ENCODE data around the gene RNASE13. TPM values are rescaled to one million over a fixed set of nuclear protein-coding genes. Genes with fewer than 3 reads are reported as not detected.

Gene RNASE13
- total and polyA plus RNA-seq, 2 of the 4 experiments (the other 2 are of a cell fraction), result not detected

DNA sequence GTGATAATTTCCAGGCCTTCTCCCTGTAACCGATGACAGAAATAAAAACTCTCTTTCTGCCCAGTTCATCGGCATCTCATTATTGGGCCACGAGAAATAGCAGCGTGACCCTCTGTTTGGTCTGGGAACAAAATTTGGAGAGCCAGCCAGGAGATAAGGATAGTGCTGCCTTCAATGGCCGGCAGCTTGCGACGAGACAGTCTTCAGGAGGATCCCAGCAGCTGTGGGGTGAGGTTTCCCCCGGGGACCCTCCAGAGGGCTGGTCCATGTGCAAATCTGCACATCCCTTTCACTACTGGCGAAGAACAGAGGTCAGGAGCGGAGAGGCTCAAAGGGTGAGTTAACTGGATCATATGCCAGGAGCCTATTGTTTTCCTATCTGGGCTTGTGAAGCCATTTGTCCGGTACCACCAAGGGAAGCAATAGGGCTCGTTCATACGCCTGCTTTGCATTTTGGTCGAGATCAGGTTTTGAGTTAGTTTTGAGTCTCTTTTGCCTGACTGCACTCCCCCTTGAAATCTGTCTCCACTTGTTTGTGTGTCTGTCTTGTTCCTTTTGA, 30.7 kb downstream of the RNASE13 start:
- no TSS peak for BruUV-seq (replicated peaks)

More for the DNA sequence above, 30.7 kb downstream of the RNASE13 start:
- H3K79me1 ChIP-seq (ENCODE audit: low read depth in 1 of 2, low read length in 2 of 2), result no peaks in the 10 kb centered on the region
- dilution Hi-C loops (cut with HindIII; ENCODE audit: low sequenced_read_pairs, unreplicated experiment) (no loop called here), intact Hi-C loops (cut with micrococcal nuclease) (no loop called here), in situ Hi-C loops (cut with MboI; ENCODE audit: low sequenced_read_pairs) (no loop called here)
- no peaks in the 10 kb centered on the region for H3K36me3 ChIP-seq (ENCODE audit: control insufficient read depth, insufficient read depth, low read length)
- no peak overlapping the region for H2AK5ac ChIP-seq (ENCODE audit: low read depth, low read length)
- H2BK15ac ChIP-seq (ENCODE audit: low read depth, low read length), result no peak overlapping the region
- H2AFZ ChIP-seq (replicated peaks; ENCODE audit: low read length, poor library complexity), result no peak overlapping the region
- H3K9me1 ChIP-seq (ENCODE audit: insufficient read depth, low read length), result no peaks in the 10 kb centered on the region
- no peak overlapping the region for H4K5ac ChIP-seq (ENCODE audit: low read depth, low read length)
- no peak overlapping the region for H2BK5ac ChIP-seq (ENCODE audit: low read depth, low read length, poor library complexity, severe bottlenecking)
- no peak overlapping the region for H4K91ac ChIP-seq (ENCODE audit: insufficient read depth, low read depth, low read length)
- H2BK20ac ChIP-seq (ENCODE audit: low read depth, low read length), result no peak overlapping the region
- CTCF ChIA-PET, result interaction anchor here (0.9 to 2.6 kb wide), 3 partner anchors 11 to 36 kb away, joined by 3 to 24 read pairs (median 5); no protein-coding TSS in a partner anchor
- H3K27me3 ChIP-seq (ENCODE audit: control insufficient read depth, insufficient read depth, low read length), result peaks cover 5% of the 10 kb centered on the region
- no peak overlapping the region for H3K56ac ChIP-seq (ENCODE audit: extremely low read depth, insufficient read depth, low read length)
- H3K27ac ChIP-seq (ENCODE audit: insufficient read depth, low read length), result no peak overlapping the region
- no peaks in the 10 kb centered on the region for H4K20me1 ChIP-seq (ENCODE audit: insufficient read depth, low read length)
- H2BK120ac ChIP-seq (ENCODE audit: low read depth, low read length), result no peak overlapping the region
- no peak overlapping the region for H3K9ac ChIP-seq (ENCODE audit: low read depth, low read length)
- POLR2A ChIA-PET (ENCODE audit: unreplicated experiment), result no interaction called here
- TF ChIP-seq, protein P1, sequence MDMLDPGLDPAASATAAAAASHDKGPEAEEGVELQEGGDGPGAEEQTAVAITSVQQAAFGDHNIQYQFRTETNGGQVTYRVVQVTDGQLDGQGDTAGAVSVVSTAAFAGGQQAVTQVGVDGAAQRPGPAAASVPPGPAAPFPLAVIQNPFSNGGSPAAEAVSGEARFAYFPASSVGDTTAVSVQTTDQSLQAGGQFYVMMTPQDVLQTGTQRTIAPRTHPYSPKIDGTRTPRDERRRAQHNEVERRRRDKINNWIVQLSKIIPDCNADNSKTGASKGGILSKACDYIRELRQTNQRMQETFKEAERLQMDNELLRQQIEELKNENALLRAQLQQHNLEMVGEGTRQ (IDR thresholded peaks at IDR 0.05; ENCODE audit: low read depth, low read length), result no peak
- no peak for TF ChIP-seq CEBPB (IDR thresholded peaks at IDR 0.05; ENCODE audit: low read depth, low read length)
- H3K23ac ChIP-seq (ENCODE audit: low read depth, low read length), result no peak overlapping the region
- H3K4me2 ChIP-seq (ENCODE audit: low read depth, low read length), result no peak overlapping the region
- no peak overlapping the region for H2AK9ac ChIP-seq (replicated peaks; ENCODE audit: low read depth, low read length, poor library complexity)
- no peak overlapping the region for H4K8ac ChIP-seq (ENCODE audit: low read depth in 2 of 2, low read length in 2 of 2)
- H3K4me1 ChIP-seq (ENCODE audit: control insufficient read depth, insufficient read depth, low read length), result 0 out of 2 replicates have a peak, but pooled peaks cover under 1% of the 10 kb centered on the region
- WGBS, 2 experiments (ENCODE audit: extremely low coverage in 2 of 2, insufficient read length in 1 of 2), result 74% methylated on average over 3 of the region's 14 CpGs; no CpG with 5 or more reads in 1 of the 2 experiments
- DNase-seq (no peak), ATAC-seq (ENCODE audit: low read depth) (no peak)
- H3K4me3 ChIP-seq (ENCODE audit: insufficient read depth, low read depth, low read length), result no peak overlapping the region
- no peaks in the 10 kb centered on the region for H3K9me3 ChIP-seq (ENCODE audit: control insufficient read depth, insufficient read depth, low read length)
- no peak overlapping the region for H3K14ac ChIP-seq (replicated peaks; ENCODE audit: low read depth, low read length)
- no peak overlapping the region for H3K18ac ChIP-seq (ENCODE audit: low read depth, low read length)
- no peak overlapping the region for H3K4ac ChIP-seq (ENCODE audit: low read depth, low read length)

Data from IMR-90 (cell line).